OCI-LY1 (cell line): ENCODE results near the gene PRR14.

Experiments
- H2AFZ ChIP-seq: fragments of 200-600 bp; sonication (generic), shearing (Covaris generic); 2 replicates; pipeline ENCODE4 v1.6.0; 2014; ENCODE audit warnings: antibody characterized with exemption, mild to moderate bottlenecking, low read length
- H3F3A ChIP-seq: fragments of 200-600 bp; sonication (generic), shearing (Covaris generic); 2 replicates; pipeline ENCODE4 v1.6.0; 2014; ENCODE audit warnings: mild to moderate bottlenecking, antibody characterized with exemption, low read length, moderate library complexity; ENCODE audit not compliant: insufficient read depth
- H3K27ac ChIP-seq: fragments of 200-600 bp; sonication (generic); 2 replicates; pipeline ENCODE4 v1.5.1; 2014; ENCODE audit warnings: low read length, mixed run types, mild to moderate bottlenecking, low read depth; ENCODE audit not compliant: poor library complexity, severe bottlenecking
- H3K27me3 ChIP-seq: fragments of 200-600 bp; sonication (generic); 2 replicates; pipeline ENCODE4 v1.6.0; 2014; ENCODE audit warnings: antibody characterized with exemption, mild to moderate bottlenecking, low read length, moderate library complexity; ENCODE audit not compliant: insufficient read depth
- H3K36me3 ChIP-seq: fragments of 200-600 bp; sonication (generic); 2 replicates; pipeline ENCODE4 v1.6.1; 2014; ENCODE audit warnings: mild to moderate bottlenecking, antibody characterized with exemption, low read length, moderate library complexity, mixed read lengths; ENCODE audit not compliant: insufficient read depth
- H3K4me1 ChIP-seq: fragments of 200-600 bp; sonication (generic); 2 replicates; pipeline ENCODE4 v1.5.1; 2014; ENCODE audit warnings: mild to moderate bottlenecking, low read length, moderate library complexity; ENCODE audit not compliant: insufficient read depth, severe bottlenecking
- H3K4me2 ChIP-seq: fragments of 200-600 bp; sonication (generic), shearing (Covaris generic); 2 replicates; pipeline ENCODE4 v1.6.1; 2014; ENCODE audit warnings: low read length
- H3K4me3 ChIP-seq: fragments of 200-600 bp; sonication (generic); 2 replicates; pipeline ENCODE4 v1.5.1; 2014; ENCODE audit warnings: low read length, low read depth, mild to moderate bottlenecking, mixed read lengths; ENCODE audit not compliant: poor library complexity, severe bottlenecking
- H3K79me2 ChIP-seq: fragments of 200-600 bp; shearing (Covaris generic); 2 replicates; pipeline ENCODE4 v1.6.1; 2016; ENCODE audit warnings: mixed run types, low read length, mixed read lengths; ENCODE audit not compliant: insufficient read depth
- H3K9ac ChIP-seq: fragments of 200-600 bp; sonication (generic), shearing (Covaris generic); 2 replicates; pipeline ENCODE4 v1.6.1; 2014; ENCODE audit warnings: mild to moderate bottlenecking, low read length, mixed read lengths
- H3K9me2 ChIP-seq: fragments of 200-600 bp; sonication (generic), shearing (Covaris generic); 2 replicates; pipeline ENCODE4 v1.6.1; 2014; ENCODE audit warnings: low read depth, mild to moderate bottlenecking, low read length, mixed read lengths
- H3K9me3 ChIP-seq: fragments of 200-600 bp; shearing (Covaris generic); 2 replicates; pipeline ENCODE4 v1.6.1; 2014; ENCODE audit warnings: low read length, mixed read lengths
- H4K20me1 ChIP-seq: fragments of 200-600 bp; sonication (generic), shearing (Covaris generic); 2 replicates; pipeline ENCODE4 v1.6.0; 2016; ENCODE audit warnings: mild to moderate bottlenecking, low read length; ENCODE audit not compliant: insufficient read depth
- CTCF ChIP-seq: fragments of 200-600 bp; sonication (generic), shearing (Covaris generic); IDR thresholded peaks from 2 replicates; pipeline ENCODE4 v1.5.1; 2017; ENCODE audit warnings: mild to moderate bottlenecking, antibody characterized with exemption, low read length, moderate library complexity, mixed read lengths
- EZH2 ChIP-seq: fragments of 200-600 bp; sonication (generic), shearing (Covaris generic); IDR thresholded peaks from 2 replicates; pipeline ENCODE4 v1.8.0; 2017; ENCODE audit warnings: borderline replicate concordance, mixed run types, mild to moderate bottlenecking, antibody characterized with exemption, low read length, moderate library complexity, mixed read lengths

PRR14 gene

GRCh38 chr16:30655815-30656347, 5.1 kb downstream of the PRR14 start:
- no peak overlapping the region for H2AFZ ChIP-seq
- H3K9ac ChIP-seq: no peak overlapping the region
- H3F3A ChIP-seq: no peaks in the 10 kb centered on the region
- no peaks in the 10 kb centered on the region for H3K27me3 ChIP-seq
- 0 out of 2 replicates have a peak, but pooled peaks cover 3% of the 10 kb centered on the region for H3K79me2 ChIP-seq
- peaks cover 48% of the 10 kb centered on the region for H3K36me3 ChIP-seq
- H3K4me2 ChIP-seq: no peak overlapping the region
- no peak for TF ChIP-seq EZH2
- TF ChIP-seq CTCF: no peak
- no peaks in the 10 kb centered on the region for H3K9me3 ChIP-seq
- no peaks in the 10 kb centered on the region for H3K9me2 ChIP-seq
- H3K4me1 ChIP-seq: peaks cover 27% of the 10 kb centered on the region
- H3K4me3 ChIP-seq: no peak overlapping the region
- H3K27ac ChIP-seq: no peak overlapping the region
- no peaks in the 10 kb centered on the region for H4K20me1 ChIP-seq

- no peak overlapping the region for H3K27ac ChIP-seq
- H3K27me3 ChIP-seq: no peaks in the 10 kb centered on the region
- H3K9me3 ChIP-seq: no peaks in the 10 kb centered on the region
- H4K20me1 ChIP-seq: no peaks in the 10 kb centered on the region
- TF ChIP-seq EZH2 (no peak), CTCF (no peak)
- no peak overlapping the region for H3K4me2 ChIP-seq
- peaks cover 32% of the 10 kb centered on the region for H3K4me1 ChIP-seq
- H3K36me3 ChIP-seq: peaks cover 53% of the 10 kb centered on the region
- no peaks in the 10 kb centered on the region for H3F3A ChIP-seq
- no peak overlapping the region for H2AFZ ChIP-seq
- no peak overlapping the region for H3K9ac ChIP-seq
- H3K79me2 ChIP-seq: 0 out of 2 replicates have a peak, but pooled peaks cover 3% of the 10 kb centered on the region
- H3K9me2 ChIP-seq: no peaks in the 10 kb centered on the region
- H3K4me3 ChIP-seq: no peak overlapping the region
Observed at GRCh38 chr16:30656388-30656787, 5.6 kb downstream of the PRR14 start.

GRCh38 chr16:30656974-30657865, 6.5 kb downstream of the PRR14 start:
- Histone ChIP-seq H3K27me3 (no peaks in the 10 kb centered on the region), H3K9ac (peak overlapping the region; percentile 83), H2AFZ (0 out of 2 replicates have a peak overlapping the region, but pooled peaks have one; percentile 21), H3K9me3 (no peaks in the 10 kb centered on the region), H3K4me2 (peak overlapping the region; percentile 98), H3F3A (no peaks in the 10 kb centered on the region), H4K20me1 (no peaks in the 10 kb centered on the region), H3K4me3 (peak overlapping the region; percentile 65), H3K27ac (peak overlapping the region; percentile 89), H3K4me1 (peaks cover 33% of the 10 kb centered on the region), H3K36me3 (peaks cover 60% of the 10 kb centered on the region), H3K9me2 (no peaks in the 10 kb centered on the region), H3K79me2 (0 out of 2 replicates have a peak, but pooled peaks cover 3% of the 10 kb centered on the region)
- TF ChIP-seq CTCF (no peak), EZH2 (no peak)
